Body of pancreas (tissue), 4 donors: ENCODE results near the gene FLCN.

Experiments
- CTCF ChIP-seq, 7 experiments: fragments of 450-650 bp in 4 of 7; fragments of 200-600 bp in 3 of 7; sonication (generic) in 3 of 7; IDR thresholded peaks; one replicate each; pipeline ENCODE4 v1.5.1; 2016 to 2019; ENCODE audit warnings: antibody characterized with exemption in 7 of 7
- POLR2A ChIP-seq, 3 donors: fragments of 450-650 bp; IDR thresholded peaks; one replicate each; pipeline ENCODE4 v1.6.1; 2016; ENCODE audit warnings: antibody characterized with exemption in 3 of 3, mild to moderate bottlenecking in 2 of 3

GRCh38 chr17:17191346-17191792 is 45.6 kb downstream of the FLCN start:
- TF ChIP-seq CTCF (IDR thresholded peaks at IDR 0.05) (no peak), POLR2A (IDR thresholded peaks at IDR 0.05) (no peak)
